HG03103 (cell line): ENCODE results near the gene RASGEF1C.

Experiments
- ATAC-seq: cut with Tn5 transposase; IDR thresholded peaks from one replicate; pipeline ENCODE4 v1.9.1; 2021; ENCODE audit warnings: low read depth; ENCODE audit not compliant: unreplicated experiment

The RASGEF1C gene

DNA sequence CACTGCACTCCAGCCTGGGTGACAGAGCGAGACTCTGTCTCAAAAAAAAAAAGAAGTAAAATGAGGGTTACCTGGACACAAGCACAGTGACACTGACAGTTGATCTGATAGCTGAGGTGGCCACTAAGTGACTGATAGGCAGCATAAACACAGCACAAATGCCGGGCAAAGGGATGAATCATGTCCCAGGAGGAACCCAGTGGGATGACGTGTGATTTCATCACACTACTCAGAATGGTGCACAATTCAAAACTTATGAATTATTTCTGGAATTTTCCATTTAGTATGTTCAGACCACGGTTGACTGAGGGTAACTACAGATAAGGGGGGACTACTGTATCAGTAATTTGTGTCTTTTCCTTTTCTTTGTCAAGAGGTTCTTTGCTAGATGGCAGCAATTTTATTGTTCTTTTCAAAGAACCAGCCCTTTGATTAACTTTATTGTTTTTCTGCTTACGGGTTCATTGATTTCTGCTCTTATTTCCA is 103.1 kb downstream of the RASGEF1C start:
- ATAC-seq = no peak

DNA sequence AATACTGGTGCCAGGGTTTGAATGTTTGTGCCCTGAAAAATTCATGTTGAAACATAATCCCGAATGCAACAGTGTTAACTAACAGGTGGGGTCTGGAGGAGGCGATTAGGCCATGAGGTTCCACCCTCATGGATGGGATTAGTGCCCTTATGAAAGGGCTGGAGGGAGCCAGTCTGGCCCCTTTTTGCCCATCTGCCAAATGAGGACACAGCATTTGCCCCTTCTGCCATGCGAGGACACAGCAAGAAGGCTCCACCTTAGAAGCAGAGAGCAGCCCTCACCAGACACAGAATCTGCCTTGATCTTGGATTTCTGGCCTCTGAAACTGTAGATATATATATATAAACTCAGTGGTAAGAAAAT is 104.9 kb downstream of the RASGEF1C start:
- ATAC-seq = no peak

DNA sequence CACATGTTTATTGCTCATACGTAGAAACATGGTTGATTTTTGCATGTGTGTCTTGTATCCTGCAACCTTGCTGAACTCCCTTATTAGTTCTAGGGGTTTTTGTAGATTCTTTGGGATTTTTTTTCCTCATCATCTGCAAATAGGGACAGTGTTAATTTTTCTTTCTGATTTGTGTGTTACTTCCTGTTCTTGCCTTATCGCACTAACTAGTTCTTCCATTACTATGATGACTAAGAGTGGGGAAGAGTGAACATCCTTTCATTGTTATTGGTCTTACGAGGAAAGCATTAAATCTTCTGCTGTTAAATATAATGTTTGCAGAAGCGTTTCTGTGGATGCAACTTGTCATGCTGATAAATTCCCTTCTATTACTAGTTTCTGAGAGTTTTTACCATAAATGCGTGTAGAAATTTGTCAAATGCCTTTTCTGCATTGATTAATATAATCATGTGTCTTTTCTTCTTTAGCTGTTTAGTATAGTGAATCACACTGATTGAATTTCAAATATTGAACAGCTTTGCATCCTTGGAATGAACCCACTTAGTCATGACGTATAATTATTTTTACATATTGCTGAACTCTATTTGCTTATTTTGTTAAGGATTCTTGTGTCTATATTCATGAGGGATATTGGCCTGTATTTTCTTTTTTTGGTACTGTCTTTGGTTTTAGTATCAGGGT is 105.4 kb downstream of the RASGEF1C start:
- ATAC-seq = no peak

DNA sequence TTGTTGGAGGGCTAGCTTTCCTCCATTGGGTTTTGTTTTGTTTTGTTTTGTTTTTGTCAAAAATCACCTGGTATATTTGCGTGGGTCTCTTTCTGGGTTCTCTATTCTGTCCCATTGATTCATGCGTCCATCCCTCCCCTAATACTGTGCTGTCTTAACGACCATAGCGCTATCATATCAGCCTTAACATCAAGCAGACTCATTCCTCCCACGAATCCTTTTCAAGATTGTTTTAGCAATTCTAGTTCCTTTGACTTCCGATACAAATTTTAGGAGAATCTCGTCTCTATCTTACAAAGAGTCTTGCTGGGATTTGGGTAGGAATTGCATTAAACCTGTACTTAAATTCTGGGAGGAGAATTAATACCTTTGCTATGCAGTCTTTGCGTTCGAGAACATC is 106.4 kb downstream of the RASGEF1C start:
- ATAC-seq = no peak

- no peak for ATAC-seq
Measured at GRCh38 chr5:180101451-180102105, 107.4 kb downstream of the RASGEF1C start.

GRCh38 chr5:180100621-180101450 is 108.2 kb downstream of the RASGEF1C start:
- no peak for ATAC-seq

DNA sequence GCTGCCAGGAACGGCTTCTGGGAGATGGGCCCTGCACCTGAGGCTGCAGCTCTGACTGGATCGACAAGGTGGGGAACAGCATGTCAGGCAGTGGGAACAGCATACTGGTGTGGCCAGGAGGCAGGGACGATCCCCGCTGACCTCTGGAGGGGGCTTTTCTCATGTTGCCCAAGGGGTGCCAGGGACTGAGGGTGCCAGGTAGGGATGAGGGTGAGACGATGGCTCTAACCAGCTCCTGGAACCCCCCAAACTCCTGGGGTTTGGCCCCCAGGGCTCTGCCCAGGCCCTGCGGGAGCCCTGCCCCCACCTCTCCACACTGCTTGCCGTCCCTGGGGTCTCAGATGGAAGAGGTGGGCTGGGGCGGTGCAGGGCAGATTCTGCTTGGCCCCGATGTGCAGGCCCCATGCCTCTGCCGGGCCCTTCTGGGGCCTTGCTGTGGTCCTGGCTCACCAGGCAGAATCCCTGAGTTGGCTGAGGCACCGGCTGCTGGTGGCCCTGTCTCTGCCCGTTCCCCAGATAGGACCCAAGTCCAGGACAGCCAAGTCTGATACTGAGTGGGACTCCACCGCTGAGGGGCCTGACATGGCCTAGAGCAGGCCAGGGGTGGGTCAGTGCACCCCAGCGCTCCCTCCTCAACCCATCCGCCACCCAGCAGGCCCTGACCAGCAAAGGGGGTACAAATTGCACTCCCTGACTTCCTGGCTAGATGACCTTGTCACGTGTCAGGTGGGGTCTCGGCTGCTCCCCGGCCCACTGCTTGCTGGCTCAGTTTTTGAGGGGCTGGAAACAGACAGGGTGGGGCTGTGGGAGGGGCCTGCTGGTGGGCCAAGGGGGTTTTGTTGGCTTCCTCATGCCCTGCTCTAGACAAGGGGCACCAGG is 109.0 kb downstream of the RASGEF1C start:
- ATAC-seq = no peak

GRCh38 chr5:180098991-180099732 is 109.8 kb downstream of the RASGEF1C start:
- no peak for ATAC-seq

DNA sequence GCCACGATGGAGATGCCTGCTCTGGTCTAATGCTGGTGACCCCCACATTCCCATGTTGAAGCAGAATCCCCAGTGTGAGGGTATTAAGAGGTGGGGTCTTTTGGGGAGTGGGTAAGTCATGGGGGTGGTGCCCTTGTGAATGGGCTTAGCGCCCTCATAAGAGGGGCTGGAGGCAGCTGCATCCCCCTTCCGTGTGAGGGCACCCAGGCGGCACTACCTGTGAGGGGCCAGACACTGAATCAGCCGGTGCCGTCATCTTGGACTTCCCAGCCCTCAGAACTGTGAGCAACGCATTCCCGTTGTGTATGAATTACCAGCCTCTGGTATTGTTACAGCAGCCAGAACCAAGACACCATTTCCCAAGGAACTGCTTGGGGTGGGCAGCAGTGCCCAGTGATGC is 110.5 kb downstream of the RASGEF1C start:
- ATAC-seq = no peak

DNA sequence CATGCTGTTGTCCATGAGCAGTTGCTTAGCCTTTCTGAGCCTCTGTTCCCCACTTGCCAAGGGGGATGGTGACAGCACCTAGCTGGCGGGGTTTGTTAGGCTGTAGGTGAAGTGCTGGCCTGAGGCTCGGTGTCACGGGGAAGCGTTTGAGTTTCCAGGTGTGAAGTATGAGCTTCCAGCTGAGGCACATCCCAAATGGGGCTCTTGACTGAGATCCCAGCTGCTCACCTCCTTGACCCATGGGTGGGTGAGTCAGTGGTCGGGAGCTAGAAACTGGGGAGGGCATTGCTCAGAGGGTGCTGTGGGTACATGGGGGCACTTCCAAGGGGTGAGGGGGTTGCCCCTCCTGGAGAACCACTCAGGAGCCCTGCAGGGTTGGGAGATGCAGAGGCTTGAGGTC is 111.1 kb downstream of the RASGEF1C start:
- ATAC-seq = no peak

DNA sequence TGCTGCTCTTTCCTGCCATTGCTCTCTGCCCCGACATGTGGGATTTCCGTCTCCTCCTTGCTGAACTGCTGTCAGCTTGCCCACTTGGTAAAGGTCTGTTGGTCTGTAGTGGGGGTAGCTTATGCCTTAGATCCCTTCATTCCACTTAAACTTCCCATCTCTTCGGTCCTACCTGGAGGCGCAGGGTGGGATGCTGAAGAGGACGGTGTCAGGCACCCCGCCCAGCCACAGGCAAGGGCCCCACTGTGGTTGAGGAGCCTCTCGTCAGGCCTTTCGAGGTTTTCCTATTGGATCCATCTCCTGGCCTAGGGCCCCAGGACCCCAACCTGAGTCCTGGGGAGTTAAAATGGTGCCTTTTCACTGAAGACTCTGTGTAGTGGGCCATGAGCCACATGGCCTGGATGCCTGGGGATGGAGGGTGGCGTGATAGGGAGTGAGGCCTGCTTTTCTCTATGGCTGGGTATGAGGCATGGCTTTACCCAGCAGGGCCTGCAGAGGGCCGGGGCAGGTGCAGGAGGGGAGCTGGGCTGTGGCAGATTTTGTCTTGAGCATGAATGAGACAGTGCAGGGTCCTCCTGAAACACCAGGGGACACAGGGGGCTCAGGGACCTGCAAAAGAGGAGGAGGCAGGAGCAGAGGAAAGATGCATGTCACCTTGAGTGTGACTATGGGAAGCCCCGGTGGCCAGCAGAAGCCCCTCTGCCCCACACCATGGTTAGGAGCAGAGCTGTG is 111.7 kb downstream of the RASGEF1C start:
- no peak for ATAC-seq

- ATAC-seq = no peak
Measured at GRCh38 chr5:180096616-180097015, 112.4 kb downstream of the RASGEF1C start.

DNA sequence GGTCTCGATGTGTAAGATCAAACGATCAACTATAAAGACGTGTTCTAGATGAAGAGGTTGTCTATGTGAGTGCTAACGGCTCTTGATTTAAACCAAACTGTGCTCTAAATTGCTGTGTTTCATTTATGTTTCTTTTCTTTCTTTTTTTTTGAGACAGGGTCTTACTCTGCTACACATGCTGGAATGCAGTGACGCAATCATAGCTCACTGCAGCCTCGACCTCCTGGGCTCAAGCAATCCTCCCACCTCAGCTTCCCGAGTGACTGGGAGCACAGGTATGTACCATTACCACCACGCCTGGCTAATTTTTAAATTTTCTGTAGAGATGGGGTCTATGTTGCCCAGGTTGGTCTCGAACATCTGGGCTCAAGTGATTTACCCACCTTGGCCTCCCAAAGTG is 113.5 kb downstream of the RASGEF1C start:
- no peak for ATAC-seq

- no peak for ATAC-seq
Measured at GRCh38 chr5:180093651-180094382, 115.2 kb downstream of the RASGEF1C start.

- no peak for ATAC-seq
Measured at GRCh38 chr5:180093241-180093640, 115.8 kb downstream of the RASGEF1C start.

DNA sequence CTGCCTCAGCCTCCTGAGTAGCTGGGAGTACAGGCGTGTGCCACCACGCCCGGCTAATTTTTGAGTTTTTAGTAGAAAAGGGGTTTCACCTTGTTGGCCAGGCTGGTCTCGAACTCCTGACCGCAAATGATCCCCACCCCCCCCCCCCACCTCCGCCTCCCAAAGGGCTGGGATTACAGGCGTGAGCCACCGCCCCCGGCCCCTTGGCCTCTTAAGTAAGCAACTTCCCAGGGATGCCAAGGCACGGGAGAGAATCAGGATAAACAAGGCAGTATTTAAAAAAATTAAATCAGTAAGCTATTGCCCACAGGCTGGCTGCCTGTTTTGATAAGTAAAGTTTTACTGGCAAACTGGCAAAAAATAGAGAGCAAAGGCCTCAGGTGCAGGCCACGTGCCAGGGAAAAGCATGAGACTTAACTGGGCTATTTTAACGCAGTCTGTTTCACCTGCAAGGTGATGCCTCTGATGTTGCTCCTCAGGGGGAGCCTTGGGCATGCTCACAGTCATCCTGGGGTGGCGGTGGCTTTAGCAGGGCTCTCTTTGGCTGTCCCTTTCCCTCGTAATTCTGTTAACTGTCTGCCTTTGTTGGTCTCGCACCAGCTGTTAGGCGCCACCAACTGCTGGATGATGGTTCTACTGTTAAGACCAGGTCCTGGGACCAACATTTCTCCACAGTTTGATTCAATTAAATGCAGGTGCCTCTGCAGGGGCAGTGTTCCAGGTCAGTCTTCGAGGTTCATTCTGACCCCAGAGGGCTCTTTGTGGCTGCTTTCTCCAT is 118.1 kb downstream of the RASGEF1C start:
- no peak for ATAC-seq

DNA sequence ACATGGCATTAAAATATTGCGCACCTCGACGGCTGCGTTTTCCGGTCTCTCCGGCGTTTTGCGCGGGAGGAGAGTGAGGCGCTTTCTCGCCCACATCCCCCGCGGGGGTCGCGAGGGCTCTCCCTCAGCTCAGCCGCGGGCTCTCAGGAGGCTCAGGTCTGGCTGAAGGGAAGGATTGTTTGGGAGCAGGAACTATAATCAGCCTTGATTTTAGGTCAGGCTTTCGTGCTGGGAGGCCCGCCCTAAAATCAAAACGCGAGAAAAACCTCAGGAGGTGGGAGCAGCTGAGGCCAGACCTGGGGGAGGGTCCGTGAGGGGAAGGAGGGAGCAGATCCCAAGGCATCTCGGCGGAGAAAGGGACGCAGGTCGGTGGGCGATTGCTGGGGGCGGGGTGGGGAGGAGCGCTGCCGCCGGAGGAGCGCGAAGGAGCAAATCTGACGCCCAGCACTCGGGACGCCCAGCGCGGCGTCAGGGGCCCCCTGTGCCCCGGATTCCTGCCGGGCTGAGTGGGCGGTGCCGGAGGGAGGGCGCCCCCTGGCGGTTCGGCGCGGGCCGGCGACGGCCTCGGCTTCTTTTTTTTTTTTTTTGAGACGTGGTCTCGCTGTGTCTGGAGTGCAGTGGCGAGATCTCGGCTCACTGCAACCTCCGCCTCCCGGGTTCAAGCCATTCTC is 118.8 kb downstream of the RASGEF1C start:
- ATAC-seq = no peak
